A549 (cell line): ENCODE measurements around the gene IL6ST. TPM values are rescaled to one million over a fixed set of nuclear protein-coding genes. Genes with fewer than 3 reads are reported as not detected.
A peak's percentile ranks its signal among the peaks of the same experiment; 100 is the strongest.

Source experiments
- ATAC-seq, 2 experiments: fragments of 200-7000 bp in 1 of 2; fragments of >200 bp in 1 of 2; cut with Nextera tagmentation in 1 of 2; cut with Tn5 transposase in 1 of 2; 3 replicates each; pipeline versions ENCODE4 v1.8.0 to v1.9.1; 2018 to 2020; ENCODE audit warnings: mild to moderate bottlenecking in 1 of 2, moderate library complexity in 1 of 2
- CTCF ChIA-PET: fragments of 300-600 bp; sonication (Branson Sonifier 250); formaldehyde crosslinking; extraction: SDS; loops from one replicate; lab custom pipeline; 2021; ENCODE audit warnings: antibody characterized with exemption, inconsistent platforms; lab: Yijun Ruan, JAX
- POLR2A ChIA-PET: fragments of 350-600 bp; formaldehyde crosslinking; extraction: SDS; loops from one replicate; lab custom pipeline; 2021; ENCODE audit warnings: antibody characterized with exemption, inconsistent platforms; lab: Yijun Ruan, JAX
- DNase-seq, 2 experiments: peaks; one replicate each; pipeline versions ENCODE4 v3.0.0 to v3.0.0-alpha.2; 2011 to 2016; ENCODE audit warnings: low read depth in 1 of 2, low spot score in 1 of 2
- FAIRE-seq: peaks from 2 replicates; lab custom pipeline; 2011; peaks lifted over from hg19 to GRCh38; lab: Jason Lieb, UNC
- H3K27ac ChIP-seq, 2 experiments: fragments of >200 bp; sonication (Bioruptor Twin); formaldehyde crosslinking; 3 replicates each; pipeline ENCODE4 v1.5.1; 2016 to 2017
- H3K4me1 ChIP-seq: fragments of >200 bp; sonication (Bioruptor Twin); formaldehyde crosslinking; 3 replicates; pipeline ENCODE4 v1.6.1; 2016
- H3K4me2 ChIP-seq: fragments of >200 bp; sonication (Bioruptor Twin); formaldehyde crosslinking; 3 replicates; pipeline ENCODE4 v1.6.1; 2016
- H3K4me3 ChIP-seq: fragments of >200 bp; sonication (Bioruptor Twin); formaldehyde crosslinking; 3 replicates; pipeline ENCODE4 v1.5.1; 2016
- H3K9me3 ChIP-seq: fragments of >200 bp; sonication (Bioruptor Twin); formaldehyde crosslinking; 3 replicates; pipeline ENCODE4 v1.6.1; 2016
- BCL3 ChIP-seq: fragments of >200 bp; sonication (Bioruptor Twin); formaldehyde crosslinking; IDR thresholded peaks from 3 replicates; pipeline ENCODE4 v1.6.1; 2016
- CBX2 ChIP-seq: fragments of 200-600 bp; sonication (generic); IDR thresholded peaks from 2 replicates; pipeline ENCODE4 v1.6.1; 2016; ENCODE audit warnings: low read depth, mild to moderate bottlenecking, borderline replicate concordance
- CBX8 ChIP-seq: fragments of 200-600 bp; sonication (generic); IDR thresholded peaks from 2 replicates; pipeline ENCODE4 v1.6.1; 2016
- CEBPB ChIP-seq, 2 experiments: fragments of >200 bp in 1 of 2; sonication (Bioruptor Twin) in 1 of 2; formaldehyde crosslinking in 1 of 2; IDR thresholded peaks; 2 replicates each; pipeline ENCODE4 v1.6.1; 2012 to 2016
- CTCF ChIP-seq: fragments of >200 bp; sonication (Bioruptor Twin); formaldehyde crosslinking; IDR thresholded peaks from 3 replicates; pipeline ENCODE4 v1.5.1; 2016
- EHF ChIP-seq: fragments of 250-450 bp; sonication (Bioruptor Pico); IDR thresholded peaks from 2 replicates; pipeline ENCODE4 v1.5.0; 2020; ENCODE audit warnings: mild to moderate bottlenecking
- FOSB ChIP-seq: fragments of 250-450 bp; sonication (Bioruptor Pico); IDR thresholded peaks from 2 replicates; pipeline ENCODE4 v1.5.0; 2020; ENCODE audit warnings: mild to moderate bottlenecking, moderate library complexity
- FOSL2 ChIP-seq, 2 experiments: fragments of 450-650 bp in 1 of 2; fragments of >200 bp in 1 of 2; sonication (Bioruptor Twin) in 1 of 2; formaldehyde crosslinking; IDR thresholded peaks; 2 replicates each; pipeline versions ENCODE4 v1.5.0 to v1.6.1; 2016 to 2020; ENCODE audit warnings: mild to moderate bottlenecking in 1 of 2, moderate library complexity in 1 of 2
- FOXS1 ChIP-seq: fragments of 250-450 bp; sonication (Bioruptor Pico); IDR thresholded peaks from 2 replicates; pipeline ENCODE4 v1.5.0; 2020; ENCODE audit warnings: mild to moderate bottlenecking, moderate library complexity
- GATA3 ChIP-seq: IDR thresholded peaks from 2 replicates; pipeline ENCODE4 v1.6.1; 2012; ENCODE audit warnings: borderline replicate concordance
- HEYL ChIP-seq: fragments of 250-450 bp; sonication (Bioruptor Pico); IDR thresholded peaks from 2 replicates; pipeline ENCODE4 v1.8.0; 2021; ENCODE audit warnings: mild to moderate bottlenecking, moderate library complexity
- HMGXB4 ChIP-seq: fragments of 250-450 bp; sonication (Bioruptor Pico); IDR thresholded peaks from 2 replicates; pipeline ENCODE4 v1.5.0; 2021; ENCODE audit warnings: mild to moderate bottlenecking, moderate library complexity, borderline replicate concordance
- HOXB13 ChIP-seq: fragments of 250-450 bp; sonication (Bioruptor Pico); IDR thresholded peaks from 2 replicates; pipeline ENCODE4 v1.5.0; 2020; ENCODE audit warnings: low read depth, mild to moderate bottlenecking, moderate library complexity
- JUNB ChIP-seq: fragments of >200 bp; sonication (Bioruptor Twin); formaldehyde crosslinking; IDR thresholded peaks from 2 replicates; pipeline ENCODE4 v1.6.1; 2016
- KDM5A ChIP-seq: fragments of 200-600 bp; sonication (generic); IDR thresholded peaks from 2 replicates; pipeline ENCODE4 v1.6.1; 2016; ENCODE audit warnings: antibody characterized with exemption, mild to moderate bottlenecking
- MAX ChIP-seq: IDR thresholded peaks from 2 replicates; pipeline ENCODE4 v1.6.1; 2012
- MAZ ChIP-seq: fragments of 150-350 bp; IDR thresholded peaks from 2 replicates; pipeline ENCODE4 v1.6.1; 2014; ENCODE audit warnings: antibody characterized with exemption, low read depth, low read length, borderline replicate concordance
- NFE2L2 ChIP-seq: fragments of 150-350 bp; conservative IDR thresholded peaks from 2 replicates; pipeline ENCODE4 v1.6.1; 2014; ENCODE audit warnings: low read length
- NPAS2 ChIP-seq: fragments of 250-450 bp; sonication (Bioruptor Pico); IDR thresholded peaks from 2 replicates; pipeline ENCODE4 v1.8.0; 2022; ENCODE audit warnings: mild to moderate bottlenecking, moderate library complexity, borderline replicate concordance
- PHF8 ChIP-seq: fragments of 200-600 bp; sonication (generic); IDR thresholded peaks from 2 replicates; pipeline ENCODE4 v1.6.1; 2016; ENCODE audit warnings: low read depth, mild to moderate bottlenecking, antibody characterized with exemption, moderate library complexity, borderline replicate concordance
- POLR2A ChIP-seq: IDR thresholded peaks from 2 replicates; pipeline ENCODE4 v1.6.1; 2012; ENCODE audit warnings: mild to moderate bottlenecking, low read length
- POLR2AphosphoS2 ChIP-seq: conservative IDR thresholded peaks from 2 replicates; pipeline ENCODE4 v1.6.1; 2012; ENCODE audit warnings: low read length, improper control_type of control experiment, inconsistent platforms
- REST ChIP-seq: fragments of 200-600 bp; sonication (generic); IDR thresholded peaks from 2 replicates; pipeline ENCODE4 v1.6.1; 2016; ENCODE audit warnings: antibody characterized with exemption, mild to moderate bottlenecking, moderate library complexity
- RFX5 ChIP-seq: fragments of 450-650 bp; IDR thresholded peaks from 2 replicates; pipeline ENCODE4 v1.7.1; 2014; ENCODE audit warnings: antibody characterized with exemption, mild to moderate bottlenecking, moderate library complexity
- RNF2 ChIP-seq: fragments of 200-600 bp; sonication (generic); IDR thresholded peaks from 2 replicates; pipeline ENCODE4 v1.6.1; 2016; ENCODE audit warnings: low read depth, mild to moderate bottlenecking, antibody characterized with exemption, moderate library complexity, borderline replicate concordance
- SMC3 ChIP-seq: fragments of >200 bp; sonication (Bioruptor Twin); formaldehyde crosslinking; IDR thresholded peaks from 3 replicates; pipeline ENCODE4 v1.6.1; 2018; ENCODE audit warnings: inconsistent platforms
- TFCP2L1 ChIP-seq: fragments of 250-450 bp; sonication (Bioruptor Pico); IDR thresholded peaks from 2 replicates; pipeline ENCODE4 v1.5.0; 2021; ENCODE audit warnings: mild to moderate bottlenecking
- ZC3H11A ChIP-seq: fragments of 450-650 bp; IDR thresholded peaks from 2 replicates; pipeline ENCODE4 v1.6.1; 2014; ENCODE audit warnings: antibody characterized with exemption, mild to moderate bottlenecking
- ZFP36 ChIP-seq: fragments of 450-650 bp; IDR thresholded peaks from 2 replicates; pipeline ENCODE4 v1.6.1; 2014; ENCODE audit warnings: borderline replicate concordance; ENCODE audit not compliant: partially characterized antibody
- ZNF302 ChIP-seq: fragments of 250-450 bp; sonication (Bioruptor Pico); IDR thresholded peaks from 2 replicates; pipeline ENCODE4 v1.9.0; 2021; ENCODE audit warnings: inconsistent platforms, mild to moderate bottlenecking, moderate library complexity
- ZSCAN20 ChIP-seq: fragments of 250-450 bp; sonication (Bioruptor Pico); IDR thresholded peaks from 2 replicates; pipeline ENCODE4 v1.8.0; 2022; ENCODE audit warnings: mild to moderate bottlenecking, moderate library complexity
- WGBS: methylation state at CpG from one replicate; pipeline ENCODE4 v1.1.6; 2017; ENCODE audit errors: missing lambda C conversion rate; 5-methylcytosine and 5-hydroxymethylcytosine counted together
- polyA plus RNA-seq, 4 experiments: library from polyadenylated mRNA; depleted of rRNA in 3 of 4; stranded (reverse); fragments of >200 nt; fragmentation: RNase III in 1 of 4; extraction: RNeasy Plus Mini Kit Qiagen cat#74134 plus additional on column Dnase treatment in 1 of 4; gene quantifications; 2 replicates in 3 of 4; 3 replicates in 1 of 4; pipeline ENCODE4 v1.2.3, GENCODE V29; 2011 to 2017

The IL6ST gene
- polyA plus RNA-seq, 2 of the 4 experiments (the other 2 are of a cell fraction) = 46.2 to 183 TPM

- H3K4me2 ChIP-seq = peak overlapping the region; percentile 76
- ATAC-seq = peak; percentile 95
- FAIRE-seq = no peak
- 3% methylated on average over 21 of the region's 70 CpGs for WGBS
- DNase-seq = peak; percentile 96 to 97
- peak overlapping the region; percentile 80 for H3K4me3 ChIP-seq
- peaks cover 40% of the 10 kb centered on the region for H3K4me1 ChIP-seq
- ChIA-PET POLR2A (interaction anchor here (1.0 to 2.1 kb wide), 9 partner anchors 8 to 128 kb away, joined by 3 to 19 read pairs (median 4); no protein-coding TSS in a partner anchor), CTCF (interaction anchor here (1.1 to 2.9 kb wide), 6 partner anchors 15 to 206 kb away, joined by 3 to 12 read pairs (median 3); no protein-coding TSS in a partner anchor)
- H3K9me3 ChIP-seq = no peaks in the 10 kb centered on the region
- peak overlapping the region; percentile 93 to 94 for H3K27ac ChIP-seq
- TF ChIP-seq FOSL2 (IDR thresholded peaks at IDR 0.05) (no peak), FOSL2 (CRISPR knock-in tag; IDR thresholded peaks at IDR 0.05) (peak; percentile 24; the same call in 1 of the 2 replicates), POLR2AphosphoS2 (no peak), CBX2 (no peak), HOXB13 (CRISPR knock-in tag) (no peak), PHF8 (peak; percentile 66; the same call in 1 of the 2 replicates), FOXS1 (no peak), RNF2 (no peak), CEBPB (IDR thresholded peaks at IDR 0.05) (no peak), HMGXB4 (CRISPR knock-in tag) (no peak), CBX8 (no peak), BCL3 (no peak; the same call in 2 of the 3 replicates), GATA3 (peak; percentile 26; the same call in 1 of the 2 replicates), SMC3 (no peak), NFE2L2 (no peak), MAZ (no peak), POLR2A (peak; percentile 50), NPAS2 (CRISPR knock-in tag) (no peak), HEYL (CRISPR knock-in tag) (no peak), JUNB (no peak), RFX5 (no peak), EHF (no peak), ZNF302 (CRISPR knock-in tag) (no peak), ZC3H11A (no peak), REST (no peak), TFCP2L1 (CRISPR knock-in tag) (no peak), FOSB (no peak), KDM5A (no peak), CTCF (no peak), ZFP36 (no peak), ZSCAN20 (CRISPR knock-in tag) (no peak), MAX (peak; percentile 66)
Observed at GRCh38 chr5:55994998-55995914, 493 bp upstream of the IL6ST start.
